Trophoblast cell (in vitro differentiated cells and primary cell): ENCODE data around the gene THADA.

Source experiments
- DNase-seq, 2 donors: peaks; one replicate each; pipeline ENCODE4 v3.0.0-alpha.2; 2016
- H2AFZ ChIP-seq: 2 replicates; pipeline ENCODE4 v1.6.1; 2013; ENCODE audit warnings: low read length, moderate library complexity, mild to moderate bottlenecking; ENCODE audit not compliant: insufficient read depth, poor library complexity
- H2AK5ac ChIP-seq: 2 replicates; pipeline ENCODE4 v1.6.1; 2013; ENCODE audit warnings: mild to moderate bottlenecking, low read length
- H2BK120ac ChIP-seq: 2 replicates; pipeline ENCODE4 v1.6.1; 2013; ENCODE audit warnings: low read length, mild to moderate bottlenecking, moderate library complexity; ENCODE audit not compliant: insufficient read depth, poor library complexity
- H2BK12ac ChIP-seq: 2 replicates; pipeline ENCODE4 v1.6.1; 2013; ENCODE audit warnings: mild to moderate bottlenecking, low read length, moderate library complexity
- H2BK5ac ChIP-seq: 2 replicates; pipeline ENCODE4 v1.6.1; 2013; ENCODE audit warnings: low read length, low read depth, moderate library complexity, mild to moderate bottlenecking; ENCODE audit not compliant: poor library complexity
- H3K14ac ChIP-seq: 2 replicates; pipeline ENCODE4 v1.6.1; 2013; ENCODE audit warnings: mild to moderate bottlenecking, low read length
- H3K18ac ChIP-seq: 2 replicates; pipeline ENCODE4 v1.6.1; 2013; ENCODE audit warnings: mild to moderate bottlenecking, low read length
- H3K23ac ChIP-seq: 2 replicates; pipeline ENCODE4 v1.6.1; 2013; ENCODE audit warnings: low read length
- H3K27ac ChIP-seq: 2 replicates; pipeline ENCODE4 v1.5.1; 2013; ENCODE audit warnings: low read depth, mild to moderate bottlenecking, inconsistent platforms, low read length, moderate library complexity
- H3K27me3 ChIP-seq: 2 replicates; pipeline ENCODE4 v1.6.1; 2013; ENCODE audit warnings: inconsistent platforms, mild to moderate bottlenecking, low read length, moderate library complexity; ENCODE audit not compliant: insufficient read depth
- H3K36me3 ChIP-seq, 2 experiments: 1 replicate in 1 of 2; 2 replicates in 1 of 2; pipeline ENCODE4 v1.6.1; 2013; ENCODE audit warnings: low read length in 2 of 2, mild to moderate bottlenecking in 2 of 2, moderate library complexity in 1 of 2; ENCODE audit not compliant: insufficient read depth in 2 of 2, control insufficient read depth in 1 of 2
- H3K4ac ChIP-seq: 2 replicates; pipeline ENCODE4 v1.6.1; 2013; ENCODE audit warnings: low read depth, mild to moderate bottlenecking, low read length, moderate library complexity
- H3K4me1 ChIP-seq, 2 experiments: 1 replicate in 1 of 2; 2 replicates in 1 of 2; pipeline ENCODE4 v1.6.1; 2013; ENCODE audit warnings: low read length in 2 of 2, mild to moderate bottlenecking in 2 of 2, moderate library complexity in 1 of 2; ENCODE audit not compliant: insufficient read depth in 2 of 2, control insufficient read depth in 1 of 2
- H3K4me2 ChIP-seq: 2 replicates; pipeline ENCODE4 v1.6.1; 2013; ENCODE audit warnings: inconsistent platforms, mild to moderate bottlenecking, low read length, moderate library complexity
- H3K4me3 ChIP-seq: 2 replicates; pipeline ENCODE4 v1.5.1; 2013; ENCODE audit warnings: mild to moderate bottlenecking, low read depth, low read length, inconsistent platforms
- H3K79me1 ChIP-seq: one replicate; pipeline ENCODE4 v1.6.1; 2013; ENCODE audit warnings: low read length
- H3K79me2 ChIP-seq: 2 replicates; pipeline ENCODE4 v1.6.1; 2013; ENCODE audit warnings: low read length, mild to moderate bottlenecking; ENCODE audit not compliant: control insufficient read depth, insufficient read depth, poor library complexity
- H3K9ac ChIP-seq: 2 replicates; pipeline ENCODE4 v1.6.1; 2013; ENCODE audit warnings: mild to moderate bottlenecking, low read length
- H3K9me3 ChIP-seq: 2 replicates; pipeline ENCODE4 v1.6.1; 2013; ENCODE audit warnings: low read depth, mild to moderate bottlenecking, control low read depth, inconsistent platforms, low read length; ENCODE audit not compliant: insufficient read depth
- H4K12ac ChIP-seq: 2 replicates; pipeline ENCODE4 v1.6.1; 2013; ENCODE audit warnings: low read depth, mild to moderate bottlenecking, low read length, moderate library complexity
- H4K8ac ChIP-seq: 2 replicates; pipeline ENCODE4 v1.6.1; 2013; ENCODE audit warnings: low read depth, mild to moderate bottlenecking, low read length, moderate library complexity
- H4K91ac ChIP-seq: one replicate; pipeline ENCODE4 v1.6.1; 2013; ENCODE audit warnings: low read depth, mild to moderate bottlenecking, low read length, moderate library complexity
- WGBS: extraction: QIAGEN DNeasy Blood & Tissue Kit; methylation state at CpG from one replicate; pipeline ENCODE4 v1.1.7; 2013; ENCODE audit warnings: missing lambda C conversion rate; ENCODE audit not compliant: insufficient read length, insufficient coverage; ENCODE audit errors: extremely low coverage; 5-methylcytosine and 5-hydroxymethylcytosine counted together

Gene THADA

GRCh38 chr2:43443282-43443681 is 152.6 kb downstream of the THADA start:
- peaks cover 17% of the 10 kb centered on the region for H3K79me1 ChIP-seq
- peaks cover 18 to 21% of the 10 kb centered on the region in 2 experiments for H3K4me1 ChIP-seq
- H2AK5ac ChIP-seq, result no peak overlapping the region
- no peak overlapping the region for H2BK120ac ChIP-seq
- H2BK5ac ChIP-seq, result no peak overlapping the region
- DNase-seq, result peak; percentile 55 to 79
- H3K9me3 ChIP-seq, result no peaks in the 10 kb centered on the region
- H4K8ac ChIP-seq, result no peak overlapping the region
- no peak overlapping the region for H3K4me2 ChIP-seq
- no peaks in the 10 kb centered on the region for H3K36me3 ChIP-seq
- no peaks in the 10 kb centered on the region for H3K27me3 ChIP-seq
- H4K12ac ChIP-seq, result no peak overlapping the region
- no peak overlapping the region for H3K14ac ChIP-seq
- H4K91ac ChIP-seq, result no peak overlapping the region
- no peak overlapping the region for H3K4ac ChIP-seq
- H3K23ac ChIP-seq, result no peak overlapping the region
- WGBS, result no CpG with 5 or more reads among the region's 4 CpGs
- no peak overlapping the region for H3K4me3 ChIP-seq
- H2BK12ac ChIP-seq, result peak overlapping the region; percentile 79
- no peak overlapping the region for H3K18ac ChIP-seq
- peak overlapping the region; percentile 50 for H3K27ac ChIP-seq
- peaks cover 3% of the 10 kb centered on the region for H3K79me2 ChIP-seq
- no peak overlapping the region for H3K9ac ChIP-seq
- no peak overlapping the region for H2AFZ ChIP-seq

- Histone ChIP-seq H3K4me1 (peaks cover 16 to 17% of the 10 kb centered on the region in 2 experiments), H3K36me3 (no peaks in the 10 kb centered on the region), H3K79me1 (peaks cover 13% of the 10 kb centered on the region), H3K18ac (no peak overlapping the region), H3K4ac (no peak overlapping the region), H3K9ac (no peak overlapping the region), H3K23ac (no peak overlapping the region), H3K4me3 (no peak overlapping the region), H3K4me2 (no peak overlapping the region), H3K27me3 (no peaks in the 10 kb centered on the region), H4K12ac (no peak overlapping the region), H2BK120ac (no peak overlapping the region), H3K14ac (no peak overlapping the region), H3K79me2 (peaks cover 3% of the 10 kb centered on the region), H4K8ac (no peak overlapping the region), H3K27ac (no peak overlapping the region), H3K9me3 (no peaks in the 10 kb centered on the region), H2BK12ac (no peak overlapping the region), H4K91ac (no peak overlapping the region), H2AFZ (no peak overlapping the region), H2AK5ac (no peak overlapping the region), H2BK5ac (no peak overlapping the region)
- no peak for DNase-seq
- no CpG with 5 or more reads among the region's 1 CpG for WGBS
These were observed 154.6 kb downstream of the THADA start for GRCh38 chr2:43441195-43441594.

- Histone ChIP-seq H3K9me3 (no peaks in the 10 kb centered on the region), H3K27ac (no peak overlapping the region), H3K36me3 (no peaks in the 10 kb centered on the region), H2BK12ac (no peak overlapping the region), H2BK5ac (no peak overlapping the region), H3K79me2 (peaks cover 3% of the 10 kb centered on the region), H3K27me3 (no peaks in the 10 kb centered on the region), H2BK120ac (no peak overlapping the region), H3K4me3 (no peak overlapping the region), H3K23ac (no peak overlapping the region), H3K9ac (no peak overlapping the region), H3K14ac (no peak overlapping the region), H2AK5ac (no peak overlapping the region), H2AFZ (no peak overlapping the region), H3K4me1 (peaks cover 9% of the 10 kb centered on the region in 2 experiments), H4K8ac (no peak overlapping the region), H4K12ac (no peak overlapping the region), H4K91ac (no peak overlapping the region), H3K18ac (no peak overlapping the region), H3K4me2 (no peak overlapping the region), H3K4ac (no peak overlapping the region), H3K79me1 (peaks cover 6% of the 10 kb centered on the region)
- DNase-seq, result peak; percentile 22 to 82
- no CpG with 5 or more reads among the region's 7 CpGs for WGBS
These were observed 156.8 kb downstream of the THADA start for GRCh38 chr2:43438858-43439655.

- Histone ChIP-seq H4K91ac (no peak overlapping the region), H3K23ac (no peak overlapping the region), H3K79me2 (peaks cover 3% of the 10 kb centered on the region), H3K9me3 (no peaks in the 10 kb centered on the region), H3K4me1 (peaks cover 5 to 6% of the 10 kb centered on the region in 2 experiments), H2BK5ac (no peak overlapping the region), H3K4me3 (no peak overlapping the region), H2BK12ac (no peak overlapping the region), H3K4ac (no peak overlapping the region), H3K18ac (no peak overlapping the region), H2AFZ (no peak overlapping the region), H2AK5ac (no peak overlapping the region), H3K14ac (no peak overlapping the region), H3K9ac (no peak overlapping the region), H4K12ac (no peak overlapping the region), H2BK120ac (no peak overlapping the region), H3K36me3 (no peaks in the 10 kb centered on the region), H3K4me2 (no peak overlapping the region), H3K79me1 (peaks cover 4% of the 10 kb centered on the region), H4K8ac (no peak overlapping the region), H3K27me3 (no peaks in the 10 kb centered on the region), H3K27ac (no peak overlapping the region)
- DNase-seq, result no peak
- WGBS, result no CpG with 5 or more reads among the region's 3 CpGs
These were observed 157.5 kb downstream of the THADA start for GRCh38 chr2:43438342-43438741.
